GM18502 (cell line): ENCODE data around the gene EME2.

Experiments
- ATAC-seq: cut with Tn5 transposase; IDR thresholded peaks from one replicate; pipeline ENCODE4 v1.9.1; 2021; ENCODE audit warnings: mild to moderate bottlenecking; ENCODE audit not compliant: unreplicated experiment, poor library complexity

Gene EME2

GRCh38 chr16:1745181-1745899 lies 27.3 kb upstream of the EME2 start:
- no peak for ATAC-seq

- ATAC-seq: no peak
Measured at GRCh38 chr16:1745900-1746692, 26.5 kb upstream of the EME2 start.

GRCh38 chr16:1746693-1747195 lies 25.9 kb upstream of the EME2 start:
- ATAC-seq: no peak

- no peak for ATAC-seq
Measured at GRCh38 chr16:1747934-1748333, 24.7 kb upstream of the EME2 start.

- no peak for ATAC-seq
Measured at GRCh38 chr16:1749152-1750117, 23.2 kb upstream of the EME2 start.

GRCh38 chr16:1751946-1752345 lies 20.7 kb upstream of the EME2 start:
- ATAC-seq: no peak

- no peak for ATAC-seq
Measured at GRCh38 chr16:1752853-1753252, 19.8 kb upstream of the EME2 start.

GRCh38 chr16:1754204-1754603 lies 18.4 kb upstream of the EME2 start:
- no peak for ATAC-seq

GRCh38 chr16:1757714-1758461 lies 14.7 kb upstream of the EME2 start:
- no peak for ATAC-seq

GRCh38 chr16:1758923-1759322 lies 13.7 kb upstream of the EME2 start:
- ATAC-seq: no peak

GRCh38 chr16:1759511-1759910 lies 13.1 kb upstream of the EME2 start:
- ATAC-seq: no peak

- ATAC-seq: no peak
Measured at GRCh38 chr16:1760911-1761310, 11.7 kb upstream of the EME2 start.

- no peak for ATAC-seq
Measured at GRCh38 chr16:1761751-1762150, 10.9 kb upstream of the EME2 start.

- ATAC-seq: no peak
Measured at GRCh38 chr16:1762196-1762878, 10.3 kb upstream of the EME2 start.

- ATAC-seq: no peak
Measured at GRCh38 chr16:1762879-1763520, 9.6 kb upstream of the EME2 start.

- no peak for ATAC-seq
Measured at GRCh38 chr16:1763521-1764511, 8.8 kb upstream of the EME2 start.

GRCh38 chr16:1764971-1765370 lies 7.6 kb upstream of the EME2 start:
- ATAC-seq: no peak

- ATAC-seq: no peak
Measured at GRCh38 chr16:1765826-1766225, 6.8 kb upstream of the EME2 start.
